Hepatic stellate cell (primary cell): ENCODE results near the gene CLCN7.

Source experiments
- DNase-seq: peaks from one replicate; pipeline ENCODE4 v3.0.0; 2011; ENCODE audit warnings: low spot score

The CLCN7 gene

GRCh38 chr16:1430759-1431496 lies 43.9 kb downstream of the CLCN7 start, which contains the start of gene PERCC1:
TSS of gene PERCC1 (plus strand) at chr16:1431078. CDS start at chr16:1432594, 1,516 bp downstream.
- no peak for DNase-seq

GRCh38 chr16:1430214-1430758 lies 44.5 kb downstream of the CLCN7 start:
- no peak for DNase-seq

- no peak for DNase-seq
These were observed 45.2 kb downstream of the CLCN7 start for GRCh38 chr16:1429631-1430030.

- DNase-seq, result no peak
These were observed 45.8 kb downstream of the CLCN7 start for GRCh38 chr16:1429012-1429411.

- DNase-seq, result no peak
These were observed 46.3 kb downstream of the CLCN7 start for GRCh38 chr16:1428511-1428910.

GRCh38 chr16:1427473-1428461 lies 47.1 kb downstream of the CLCN7 start:
- DNase-seq, result no peak

GRCh38 chr16:1426734-1427471 lies 47.9 kb downstream of the CLCN7 start:
- DNase-seq, result no peak

GRCh38 chr16:1425616-1426370 lies 49.0 kb downstream of the CLCN7 start:
- no peak for DNase-seq

GRCh38 chr16:1424028-1424427 lies 50.8 kb downstream of the CLCN7 start:
- DNase-seq, result no peak

- DNase-seq, result no peak
These were observed 52.8 kb downstream of the CLCN7 start for GRCh38 chr16:1422076-1422475.

- no peak for DNase-seq
These were observed 54.7 kb downstream of the CLCN7 start for GRCh38 chr16:1420111-1420539.

GRCh38 chr16:1416521-1416941 lies 58.3 kb downstream of the CLCN7 start:
- no peak for DNase-seq

GRCh38 chr16:1414532-1415260 lies 60.1 kb downstream of the CLCN7 start, which contains the start of gene UNKL:
TSS of gene UNKL (minus strand) at chr16:1414704. CDS start at chr16:1414691, 13 bp downstream.
- peak; percentile 87 for DNase-seq

- peak; percentile 61 for DNase-seq
These were observed 60.9 kb downstream of the CLCN7 start for GRCh38 chr16:1413684-1414531.

- no peak for DNase-seq
These were observed 62.0 kb downstream of the CLCN7 start for GRCh38 chr16:1412847-1413246.

GRCh38 chr16:1408171-1408837 lies 66.5 kb downstream of the CLCN7 start:
- peak; percentile 98 for DNase-seq

- DNase-seq, result no peak
These were observed 67.1 kb downstream of the CLCN7 start for GRCh38 chr16:1407753-1408152.

GRCh38 chr16:1403733-1404132 lies 71.1 kb downstream of the CLCN7 start:
- no peak for DNase-seq

- DNase-seq, result no peak
These were observed 71.8 kb downstream of the CLCN7 start for GRCh38 chr16:1403036-1403435.
